ENCODE data around the gene SHROOM2.

GRCh38 chrX:9856588-9856987, 70.4 kb downstream of the SHROOM2 start:
- TF ChIP-seq POLR2A (IDR thresholded peaks at IDR 0.05; ENCODE audit: low read depth, low read length): no peak
- TF ChIP-seq POLR2AphosphoS5 (IDR thresholded peaks at IDR 0.05; ENCODE audit: low read depth, low read length): no peak
- TF ChIP-seq TAF1 (IDR thresholded peaks at IDR 0.05; ENCODE audit: low read depth, low read length): no peak
- TF ChIP-seq PAX5 (IDR thresholded peaks at IDR 0.05; ENCODE audit: insufficient read depth, low read length, severe bottlenecking): no peak
- no peak for TF ChIP-seq SPI1 (IDR thresholded peaks at IDR 0.05; ENCODE audit: low read depth, low read length)
